Measurements from ENCODE around the gene PGAM2. TPM values are rescaled to one million over a fixed set of nuclear protein-coding genes. Genes with fewer than 3 reads are reported as not detected.

The PGAM2 gene
- total RNA-seq, 1 donor from 2014 or later, result 0.44 TPM

- ATAC-seq (no peak), DNase-seq (peak; percentile 2)
- H3K4me3 ChIP-seq, result no peak overlapping the region
- H3K36me3 ChIP-seq, result peaks cover 48% of the 10 kb centered on the region
- H3K9me3 ChIP-seq, result no peaks in the 10 kb centered on the region
- intact Hi-C loops (cut with DNase I), result no loop called here
- no peaks in the 10 kb centered on the region for H3K27me3 ChIP-seq (ENCODE audit: low read depth)
- H3K4me1 ChIP-seq, result peaks cover 21% of the 10 kb centered on the region
- TF ChIP-seq, protein P1, sequence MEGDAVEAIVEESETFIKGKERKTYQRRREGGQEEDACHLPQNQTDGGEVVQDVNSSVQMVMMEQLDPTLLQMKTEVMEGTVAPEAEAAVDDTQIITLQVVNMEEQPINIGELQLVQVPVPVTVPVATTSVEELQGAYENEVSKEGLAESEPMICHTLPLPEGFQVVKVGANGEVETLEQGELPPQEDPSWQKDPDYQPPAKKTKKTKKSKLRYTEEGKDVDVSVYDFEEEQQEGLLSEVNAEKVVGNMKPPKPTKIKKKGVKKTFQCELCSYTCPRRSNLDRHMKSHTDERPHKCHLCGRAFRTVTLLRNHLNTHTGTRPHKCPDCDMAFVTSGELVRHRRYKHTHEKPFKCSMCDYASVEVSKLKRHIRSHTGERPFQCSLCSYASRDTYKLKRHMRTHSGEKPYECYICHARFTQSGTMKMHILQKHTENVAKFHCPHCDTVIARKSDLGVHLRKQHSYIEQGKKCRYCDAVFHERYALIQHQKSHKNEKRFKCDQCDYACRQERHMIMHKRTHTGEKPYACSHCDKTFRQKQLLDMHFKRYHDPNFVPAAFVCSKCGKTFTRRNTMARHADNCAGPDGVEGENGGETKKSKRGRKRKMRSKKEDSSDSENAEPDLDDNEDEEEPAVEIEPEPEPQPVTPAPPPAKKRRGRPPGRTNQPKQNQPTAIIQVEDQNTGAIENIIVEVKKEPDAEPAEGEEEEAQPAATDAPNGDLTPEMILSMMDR (IDR thresholded peaks at IDR 0.05), result no peak
- no peak overlapping the region for H3K27ac ChIP-seq
Observed at GRCh38 chr7:44071726-44072363, 6.5 kb upstream of the PGAM2 start.

GRCh38 chr7:44068054-44068453, 2.7 kb upstream of the PGAM2 start:
- Histone ChIP-seq H3K36me3 (peaks cover 10% of the 10 kb centered on the region), H3K4me1 (peaks cover 42% of the 10 kb centered on the region), H3K4me3 (no peak overlapping the region), H3K9me3 (no peaks in the 10 kb centered on the region), H3K27ac (no peak overlapping the region), H3K27me3 (ENCODE audit: low read depth) (no peaks in the 10 kb centered on the region)
- TF ChIP-seq, protein P1 (IDR thresholded peaks at IDR 0.05), result no peak
- DNase-seq, result peak; percentile 39
- intact Hi-C loops (cut with DNase I), result no loop called here
- no peak for ATAC-seq

- no peaks in the 10 kb centered on the region for H3K27me3 ChIP-seq (ENCODE audit: low read depth)
- no peak overlapping the region for H3K27ac ChIP-seq
- peaks cover 4% of the 10 kb centered on the region for H3K36me3 ChIP-seq
- no peak overlapping the region for H3K4me3 ChIP-seq
- DNase-seq (peak; percentile 41), ATAC-seq (no peak)
- no peaks in the 10 kb centered on the region for H3K9me3 ChIP-seq
- H3K4me1 ChIP-seq, result peaks cover 36% of the 10 kb centered on the region
- intact Hi-C loops (cut with DNase I), result no loop called here
- TF ChIP-seq, protein P1 (IDR thresholded peaks at IDR 0.05), result no peak
Observed at GRCh38 chr7:44067064-44067951, 1.9 kb upstream of the PGAM2 start.

DNA sequence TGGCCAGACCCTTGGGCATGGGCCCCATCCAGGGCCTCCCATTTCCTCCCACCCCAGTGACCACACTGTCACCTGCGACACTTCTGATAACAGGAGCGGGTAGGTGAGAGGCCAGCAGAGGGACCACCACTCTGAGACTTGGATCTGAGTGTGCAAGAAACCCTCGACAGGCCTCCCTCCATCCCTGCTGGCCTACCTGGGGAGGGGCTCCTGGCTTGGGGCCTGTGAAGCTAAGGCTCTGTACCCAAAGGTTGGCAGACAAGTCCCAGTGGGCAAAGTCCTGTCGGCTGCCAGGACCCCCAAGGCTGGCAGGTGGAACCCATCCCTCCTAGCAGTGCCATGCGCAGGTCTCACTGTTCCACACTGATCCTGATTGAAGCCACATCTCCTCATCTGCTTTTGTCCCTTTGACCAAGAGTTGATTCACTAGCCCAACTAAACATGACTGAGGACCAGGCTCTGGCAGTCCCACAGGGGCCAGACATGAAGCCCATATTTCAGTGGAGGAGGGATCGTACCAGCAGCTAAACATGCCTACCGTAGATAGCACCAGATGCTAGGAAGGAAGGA, 1.2 kb upstream of the PGAM2 start:
- no peak overlapping the region for H3K27ac ChIP-seq
- H3K4me3 ChIP-seq, result no peak overlapping the region
- TF ChIP-seq, protein P1 (IDR thresholded peaks at IDR 0.05), result no peak
- peak; percentile 44 for DNase-seq
- no peak for ATAC-seq
- H3K4me1 ChIP-seq, result peaks cover 29% of the 10 kb centered on the region
- H3K36me3 ChIP-seq, result peaks cover 9% of the 10 kb centered on the region
- intact Hi-C loops (cut with DNase I), result no loop called here
- H3K27me3 ChIP-seq (ENCODE audit: low read depth), result no peaks in the 10 kb centered on the region
- no peaks in the 10 kb centered on the region for H3K9me3 ChIP-seq

GRCh38 chr7:44066111-44066460, 719 bp upstream of the PGAM2 start:
- Histone ChIP-seq H3K4me3 (no peak overlapping the region), H3K4me1 (peaks cover 28% of the 10 kb centered on the region), H3K36me3 (peaks cover 13% of the 10 kb centered on the region), H3K27me3 (ENCODE audit: low read depth) (no peaks in the 10 kb centered on the region), H3K27ac (no peak overlapping the region), H3K9me3 (no peaks in the 10 kb centered on the region)
- ATAC-seq (no peak), DNase-seq (no peak)
- TF ChIP-seq, protein P1 (IDR thresholded peaks at IDR 0.05), result no peak
- intact Hi-C loops (cut with DNase I), result no loop called here

All from lower lobe of right lung (tissue), 2 donors.